ENCODE results near the gene ANKRD55.

Gene ANKRD55

GRCh38 chr5:56077796-56078233, 155.3 kb downstream of the ANKRD55 start:
- CTCF ChIA-PET: interaction anchor here (0.7 kb wide), 1 partner anchor 134 kb away, joined by 3 read pairs; no protein-coding TSS in a partner anchor
- no peak for TF ChIP-seq ZNF449 (tag by site-specific recombination; IDR thresholded peaks at IDR 0.05)
- no peak for TF ChIP-seq ZNF76 (tag by site-specific recombination; IDR thresholded peaks at IDR 0.05; ENCODE audit: borderline replicate concordance, low read depth)
- no peak for TF ChIP-seq ZNF529 (tag by site-specific recombination; IDR thresholded peaks at IDR 0.05; ENCODE audit: insufficient replicate concordance)
- TF ChIP-seq ZBTB21 (tag by site-specific recombination; IDR thresholded peaks at IDR 0.05): no peak
- TF ChIP-seq OVOL3 (tag by site-specific recombination; IDR thresholded peaks at IDR 0.05): no peak
- TF ChIP-seq ZNF473 (tag by site-specific recombination; IDR thresholded peaks at IDR 0.05): no peak
- no peak for TF ChIP-seq ZNF518A (tag by site-specific recombination; conservative IDR thresholded peaks at IDR 0.05; ENCODE audit: low read depth)
- TF ChIP-seq GLI4 (tag by site-specific recombination; IDR thresholded peaks at IDR 0.05): no peak
- TF ChIP-seq ELK4 (IDR thresholded peaks at IDR 0.05; ENCODE audit: borderline replicate concordance, low read depth, low read length): no peak
- TF ChIP-seq ZNF26 (tag by site-specific recombination; IDR thresholded peaks at IDR 0.05): no peak
- TF ChIP-seq ZSCAN18 (tag by site-specific recombination; IDR thresholded peaks at IDR 0.05): no peak
- no peak for TF ChIP-seq ZNF510 (tag by site-specific recombination; IDR thresholded peaks at IDR 0.05; ENCODE audit: insufficient replicate concordance)
- Histone ChIP-seq H3K36me3 (ENCODE audit: control insufficient read depth in 2 of 2, insufficient read depth in 1 of 2, low read length in 2 of 2) (no peaks in the 10 kb centered on the region), H3K27ac (ENCODE audit: extremely low read depth, low read depth, low read length) (no peak overlapping the region), H3K4me1 (ENCODE audit: control insufficient read depth, insufficient read depth, low read length) (no peaks in the 10 kb centered on the region), H3K4me3 (ENCODE audit: low read depth, low read length) (no peak overlapping the region), H3K9me3 (ENCODE audit: control insufficient read depth, insufficient read depth, low read depth, low read length) (no peaks in the 10 kb centered on the region)
- POLR2A ChIA-PET: no interaction called here

GRCh38 chr5:56076486-56076885, 156.6 kb downstream of the ANKRD55 start:
- ChIA-PET CTCF (no interaction called here), POLR2A (no interaction called here)
- Histone ChIP-seq H3K4me1 (ENCODE audit: control insufficient read depth, insufficient read depth, low read length) (no peaks in the 10 kb centered on the region), H3K27ac (ENCODE audit: extremely low read depth, low read depth, low read length) (no peak overlapping the region), H3K9me3 (ENCODE audit: control insufficient read depth, insufficient read depth, low read depth, low read length) (no peaks in the 10 kb centered on the region), H3K36me3 (ENCODE audit: control insufficient read depth in 2 of 2, insufficient read depth in 1 of 2, low read length in 2 of 2) (no peaks in the 10 kb centered on the region), H3K4me3 (ENCODE audit: low read depth, low read length) (no peak overlapping the region)
- TF ChIP-seq MEIS1 (CRISPR knock-in tag; IDR thresholded peaks at IDR 0.05; ENCODE audit: borderline replicate concordance): no peak
- no peak for TF ChIP-seq ZNF707 (tag by site-specific recombination; IDR thresholded peaks at IDR 0.05)
- no peak for TF ChIP-seq ZNF654 (tag by site-specific recombination; IDR thresholded peaks at IDR 0.05; ENCODE audit: low read depth)

Data from HEK293 (cell line).